ENCODE measurements around the gene CNTNAP2. TPM values are rescaled to one million over a fixed set of nuclear protein-coding genes. Genes with fewer than 3 reads are reported as not detected.
A peak's percentile ranks its signal among the peaks of the same experiment; 100 is the strongest.
"Not testable (repeated sequence)": the region's sequence is repeated elsewhere in the genome, so short reads cannot be mapped to it uniquely, and the experiment has no call there.

The CNTNAP2 gene
- total and polyA plus RNA-seq, 8 donors: 0.94 to 42.5 (median 38.6) TPM

DNA sequence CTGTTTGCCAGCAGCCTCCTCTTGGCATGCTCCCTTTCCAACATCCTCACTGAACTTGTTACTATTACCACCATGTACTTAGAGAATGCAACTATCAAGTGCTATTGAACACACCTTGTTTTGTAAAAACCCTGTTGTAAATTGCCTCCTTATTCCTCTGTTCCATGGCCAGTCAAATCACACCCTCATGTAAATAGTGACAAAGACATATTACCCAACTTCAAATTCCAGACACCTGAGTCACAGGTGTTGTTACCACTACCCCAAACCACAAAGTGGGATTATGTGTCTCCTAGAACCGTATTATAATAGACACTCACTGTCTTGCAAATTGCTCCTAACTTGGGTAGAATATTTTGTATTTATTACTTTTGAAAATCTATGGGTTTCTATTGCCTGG is 2210.8 kb downstream of the CNTNAP2 start:
- Histone ChIP-seq H3K4me1 (no peaks in the 10 kb centered on the region), H3K27me3 (no peaks in the 10 kb centered on the region), H3K36me3 (no peaks in the 10 kb centered on the region), H3K27ac (no peak overlapping the region), H3K9me3 (no peaks in the 10 kb centered on the region), H3K4me3 (no peak overlapping the region)
- intact Hi-C loops (cut with DNase I): no loop called here
- DNase-seq: no peak
- ATAC-seq: peak; percentile 87
- TF ChIP-seq, protein P1, sequence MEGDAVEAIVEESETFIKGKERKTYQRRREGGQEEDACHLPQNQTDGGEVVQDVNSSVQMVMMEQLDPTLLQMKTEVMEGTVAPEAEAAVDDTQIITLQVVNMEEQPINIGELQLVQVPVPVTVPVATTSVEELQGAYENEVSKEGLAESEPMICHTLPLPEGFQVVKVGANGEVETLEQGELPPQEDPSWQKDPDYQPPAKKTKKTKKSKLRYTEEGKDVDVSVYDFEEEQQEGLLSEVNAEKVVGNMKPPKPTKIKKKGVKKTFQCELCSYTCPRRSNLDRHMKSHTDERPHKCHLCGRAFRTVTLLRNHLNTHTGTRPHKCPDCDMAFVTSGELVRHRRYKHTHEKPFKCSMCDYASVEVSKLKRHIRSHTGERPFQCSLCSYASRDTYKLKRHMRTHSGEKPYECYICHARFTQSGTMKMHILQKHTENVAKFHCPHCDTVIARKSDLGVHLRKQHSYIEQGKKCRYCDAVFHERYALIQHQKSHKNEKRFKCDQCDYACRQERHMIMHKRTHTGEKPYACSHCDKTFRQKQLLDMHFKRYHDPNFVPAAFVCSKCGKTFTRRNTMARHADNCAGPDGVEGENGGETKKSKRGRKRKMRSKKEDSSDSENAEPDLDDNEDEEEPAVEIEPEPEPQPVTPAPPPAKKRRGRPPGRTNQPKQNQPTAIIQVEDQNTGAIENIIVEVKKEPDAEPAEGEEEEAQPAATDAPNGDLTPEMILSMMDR (IDR thresholded peaks at IDR 0.05): no peak

DNA sequence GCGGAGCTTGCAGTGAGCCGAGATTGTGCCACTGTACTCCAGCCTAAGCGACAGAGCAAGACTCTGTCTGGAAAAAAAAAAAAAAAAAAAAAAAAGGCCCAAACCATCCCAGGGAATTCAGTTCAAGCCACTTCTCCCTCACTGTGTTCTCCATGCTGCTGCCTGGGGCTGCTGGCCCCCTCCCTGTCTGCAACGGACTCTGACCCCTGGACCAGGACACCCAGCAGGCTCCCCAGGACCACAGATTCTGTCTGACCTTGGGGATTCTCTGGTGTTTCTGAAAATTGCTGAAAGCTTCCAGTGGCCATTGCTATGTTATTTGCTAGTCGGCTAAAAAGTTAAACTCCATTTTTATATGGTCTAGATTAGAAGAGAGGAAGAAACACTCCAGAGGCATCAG is 2212.3 kb downstream of the CNTNAP2 start:
- ATAC-seq (no peak), DNase-seq (no peak)
- Histone ChIP-seq H3K4me3 (no peak overlapping the region), H3K9me3 (no peaks in the 10 kb centered on the region), H3K36me3 (no peaks in the 10 kb centered on the region), H3K4me1 (no peaks in the 10 kb centered on the region), H3K27ac (no peak overlapping the region), H3K27me3 (peaks cover 0 to 3% of the 10 kb centered on the region in 2 donors)
- intact Hi-C loops (cut with DNase I): no loop called here
- TF ChIP-seq, protein P1 (IDR thresholded peaks at IDR 0.05): no peak

GRCh38 chr7:148330124-148330818 is 2213.7 kb downstream of the CNTNAP2 start:
- no peaks in the 10 kb centered on the region for H3K9me3 ChIP-seq
- TF ChIP-seq, protein P1 (IDR thresholded peaks at IDR 0.05): no peak
- DNase-seq (no peak), ATAC-seq (no peak)
- intact Hi-C loops (cut with DNase I): no loop called here
- no peak overlapping the region for H3K27ac ChIP-seq
- H3K36me3 ChIP-seq: no peaks in the 10 kb centered on the region
- H3K4me1 ChIP-seq: no peaks in the 10 kb centered on the region
- no peak overlapping the region for H3K4me3 ChIP-seq
- peaks cover 0 to 17% of the 10 kb centered on the region in 2 donors for H3K27me3 ChIP-seq

DNA sequence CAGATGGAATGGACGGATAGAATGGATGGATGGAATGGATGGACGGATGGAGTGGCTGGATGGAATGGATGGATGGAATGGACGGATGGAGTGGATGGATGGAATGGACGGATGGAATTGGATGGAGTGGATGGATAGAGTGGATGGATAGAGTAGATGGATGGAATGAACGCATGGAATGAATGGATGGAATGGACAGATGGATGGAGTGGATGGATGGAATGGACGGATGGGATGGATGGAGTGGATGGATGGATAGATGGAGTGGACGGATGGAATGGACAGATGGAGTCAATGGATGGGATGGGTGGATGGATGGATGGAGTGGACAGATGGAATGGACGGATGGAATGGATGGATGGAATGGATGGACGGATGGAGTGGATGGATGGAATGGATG is 2214.2 kb downstream of the CNTNAP2 start:
- DNase-seq: no peak
- ATAC-seq: no peak
- no peaks in the 10 kb centered on the region for H3K9me3 ChIP-seq
- no peak overlapping the region for H3K27ac ChIP-seq
- TF ChIP-seq, protein P1 (IDR thresholded peaks at IDR 0.05): no peak
- no peak overlapping the region for H3K4me3 ChIP-seq
- H3K36me3 ChIP-seq: no peaks in the 10 kb centered on the region
- H3K4me1 ChIP-seq: no peaks in the 10 kb centered on the region
- intact Hi-C loops (cut with DNase I): no loop called here
- peaks cover 0 to 22% of the 10 kb centered on the region in 2 donors for H3K27me3 ChIP-seq

- DNase-seq: peak in 1 of 4 donors; percentile 40
Measured at GRCh38 chr7:148331456-148331855, 2214.9 kb downstream of the CNTNAP2 start.

More at GRCh38 chr7:148331456-148331855, 2214.9 kb downstream of the CNTNAP2 start:
- H3K27me3 ChIP-seq: peaks cover under 1 to 29% of the 10 kb centered on the region in 2 donors
- H3K4me1 ChIP-seq; H3K27ac ChIP-seq; H3K9me3 ChIP-seq; H3K4me3 ChIP-seq; intact Hi-C loops (cut with DNase I); ATAC-seq; H3K36me3 ChIP-seq: not testable (repeated sequence)

Data from left lung (tissue), 10 donors.